Activated naive CD8-positive, alpha-beta T cell treated with anti-CD3 and anti-CD28 coated beads, Interleukin-2, amount 50 U/mL, for 16 hours (primary cell): Measurements from ENCODE around the gene KIF1B.
"Not testable (repeated sequence)": the region's sequence is repeated elsewhere in the genome, so short reads cannot be mapped to it uniquely, and the experiment has no call there.

Experiments used
- DNase-seq: peaks from one replicate; pipeline ENCODE4 v3.0.0-alpha.2; 2020; ENCODE audit warnings: low read depth, low spot score

Gene KIF1B

DNA sequence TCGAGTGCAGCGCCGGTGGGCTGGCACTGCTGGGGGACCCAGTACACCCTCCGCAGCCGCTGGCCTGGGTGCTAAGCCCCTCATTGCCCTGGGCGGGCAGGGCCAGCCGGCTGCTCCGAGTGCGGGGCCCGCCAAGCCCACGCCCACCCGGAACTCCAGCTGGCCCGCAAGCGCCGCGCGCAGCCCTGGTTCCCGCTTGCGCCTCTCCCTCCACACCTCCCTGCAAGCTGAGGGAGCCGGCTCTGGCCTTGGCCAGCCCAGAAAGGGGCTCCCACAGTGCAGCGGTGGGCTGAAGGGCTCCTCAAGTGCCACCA, 216.1 kb downstream of the KIF1B start:
- not testable (repeated sequence) for DNase-seq

GRCh38 chr1:10428984-10429383, 218.6 kb downstream of the KIF1B start:
- DNase-seq, result no peak

DNA sequence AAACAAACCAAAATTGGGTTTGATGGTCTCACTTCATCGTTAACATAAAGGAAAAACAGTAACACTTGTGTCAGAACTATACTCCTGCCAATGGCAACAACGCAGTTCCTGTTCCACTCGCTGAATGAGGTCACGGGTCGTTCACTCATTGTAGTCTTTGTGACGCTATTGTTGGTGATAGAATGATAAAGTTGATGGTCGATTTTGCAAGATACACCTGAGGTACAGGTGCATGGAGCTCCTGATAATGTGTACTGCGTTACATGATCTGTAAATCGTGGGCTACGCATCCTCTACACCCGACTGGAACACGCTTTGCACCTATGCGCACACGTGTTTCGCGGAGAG, 219.5 kb downstream of the KIF1B start:
- DNase-seq, result no peak

DNA sequence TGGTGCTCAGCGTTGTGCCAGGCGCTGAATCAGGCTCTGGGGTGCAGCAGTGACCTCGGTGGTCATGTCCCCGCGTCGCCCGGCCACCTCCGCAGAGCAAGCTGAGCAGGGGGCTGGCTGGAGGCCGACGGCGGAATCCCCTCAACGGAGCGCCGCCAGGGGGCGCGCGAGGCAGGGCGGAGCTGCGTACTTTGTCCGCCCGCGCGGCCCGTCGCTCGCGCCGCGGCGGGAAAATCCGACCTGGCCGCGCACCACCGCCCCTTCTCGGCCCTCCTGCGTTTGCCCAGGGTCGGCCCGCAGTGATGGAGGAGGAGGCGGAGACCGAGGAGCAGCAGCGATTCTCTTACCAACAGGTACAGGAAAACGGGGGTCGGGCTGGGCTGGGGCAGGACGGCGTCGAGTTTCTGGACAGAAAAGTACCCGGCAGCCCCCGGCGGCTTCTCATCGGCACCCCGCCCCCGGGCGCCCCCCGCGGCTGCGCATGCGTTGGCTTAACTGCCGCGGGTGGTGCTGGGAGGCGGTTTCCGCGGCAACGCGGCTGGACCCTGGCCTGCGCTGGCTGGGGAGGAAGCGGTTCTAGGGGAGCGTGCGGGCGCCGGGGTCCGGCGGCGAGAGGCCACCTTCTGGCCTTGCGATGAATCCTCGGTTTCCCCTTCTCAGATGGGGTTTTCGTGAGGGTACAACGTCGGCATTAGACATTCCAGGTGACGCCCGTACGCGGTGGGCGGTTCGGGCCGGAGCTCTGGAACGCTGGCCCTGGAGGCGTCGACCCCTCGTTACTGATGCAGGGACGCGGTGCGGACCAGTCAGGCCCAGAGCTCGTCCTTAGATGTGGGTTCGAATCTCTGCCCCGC, 220.1 kb downstream of the KIF1B start, which contains the start of gene CENPS:
Gene CENPS, plus strand, starts transcription at position 218 of the 854 bp plus-strand sequence. Its CDS starts 85 bp downstream, at position 303.
- peak; percentile 79 for DNase-seq
